ENCODE results near the gene CANX. TPM values are rescaled to one million over a fixed set of nuclear protein-coding genes. Genes with fewer than 3 reads are reported as not detected.

The CANX gene
- total and polyA plus RNA-seq, 2 of the 13 experiments (the other 11 are each of a cell fraction or from before 2014, with no cell fraction given) = 477 to 680 TPM

GRCh38 chr5:179668391-179668790 is 30.4 kb upstream of the CANX start (continued):
- no peak for TF ChIP-seq HIC2 (CRISPR knock-in tag; IDR thresholded peaks at IDR 0.05; ENCODE audit: low read depth)
- TF ChIP-seq THRA (CRISPR knock-in tag; IDR thresholded peaks at IDR 0.05; ENCODE audit: borderline replicate concordance) = no peak
- no peak for TF ChIP-seq KDM5A (IDR thresholded peaks at IDR 0.05; ENCODE audit: borderline replicate concordance, low read length)
- no peak for TF ChIP-seq FUBP1 (CRISPR knock-in tag; IDR thresholded peaks at IDR 0.05; ENCODE audit: borderline replicate concordance)
- TF ChIP-seq TCF7L2 (IDR thresholded peaks at IDR 0.05; ENCODE audit: low read depth, low read length) = no peak
- no peak for TF ChIP-seq ZNF484 (CRISPR knock-in tag; IDR thresholded peaks at IDR 0.05; ENCODE audit: borderline replicate concordance, low read depth)
- no peak for TF ChIP-seq IKZF5 (CRISPR knock-in tag; IDR thresholded peaks at IDR 0.05)
- no peak for TF ChIP-seq GATAD2A (CRISPR knock-in tag; IDR thresholded peaks at IDR 0.05)
- no peak for TF ChIP-seq U2AF1 (optimal IDR thresholded peaks at IDR 0.05; ENCODE audit: low read depth, low read length)
- peak; percentile 10; the same call in 1 of the 2 replicates for TF ChIP-seq HOXA3 (CRISPR knock-in tag; IDR thresholded peaks at IDR 0.05)
- no peak for TF ChIP-seq HMGA1 (CRISPR knock-in tag; conservative IDR thresholded peaks at IDR 0.05)
- TF ChIP-seq XRCC5 (optimal IDR thresholded peaks at IDR 0.05; ENCODE audit: low read length) = peak; percentile 72
- TF ChIP-seq NFAT5 (CRISPR knock-in tag; IDR thresholded peaks at IDR 0.05) = no peak
- TF ChIP-seq ZNF800 (CRISPR knock-in tag; IDR thresholded peaks at IDR 0.05) = no peak
- no peak for TF ChIP-seq YEATS2 (CRISPR knock-in tag; IDR thresholded peaks at IDR 0.05; ENCODE audit: borderline replicate concordance)

Data from HepG2 (cell line).